GM20000 (cell line): ENCODE results near the gene PTPN21.

Experiments used
- DNase-seq: peaks from one replicate; pipeline ENCODE4 v3.0.0; 2012; ENCODE audit warnings: low spot score
- CTCF ChIP-seq: IDR thresholded peaks from 2 replicates; pipeline ENCODE4 v1.5.1; 2012; ENCODE audit warnings: mild to moderate bottlenecking, control low read depth; ENCODE audit errors: extremely low read depth, missing control alignments

The PTPN21 gene

GRCh38 chr14:88426271-88426670 is 128.5 kb downstream of the PTPN21 start:
- DNase-seq, result no peak
- no peak for TF ChIP-seq CTCF

GRCh38 chr14:88424573-88424972 is 130.2 kb downstream of the PTPN21 start:
- no peak for TF ChIP-seq CTCF
- DNase-seq, result no peak

GRCh38 chr14:88422919-88423650 is 131.7 kb downstream of the PTPN21 start:
- DNase-seq, result no peak

GRCh38 chr14:88422047-88422446 is 132.8 kb downstream of the PTPN21 start:
- no peak for TF ChIP-seq CTCF
- DNase-seq, result no peak

More at GRCh38 chr14:88422919-88423650, 131.7 kb downstream of the PTPN21 start:
- TF ChIP-seq CTCF, result no peak

GRCh38 chr14:88421286-88421685 is 133.5 kb downstream of the PTPN21 start:
- no peak for TF ChIP-seq CTCF
- no peak for DNase-seq

GRCh38 chr14:88420187-88420586 is 134.6 kb downstream of the PTPN21 start:
- DNase-seq, result no peak
- TF ChIP-seq CTCF, result no peak

- DNase-seq, result no peak
Observed at GRCh38 chr14:88417594-88417993, 137.2 kb downstream of the PTPN21 start.

More at GRCh38 chr14:88417594-88417993, 137.2 kb downstream of the PTPN21 start:
- no peak for TF ChIP-seq CTCF
